ENCODE data around the gene PKP4.

Gene PKP4

DNA sequence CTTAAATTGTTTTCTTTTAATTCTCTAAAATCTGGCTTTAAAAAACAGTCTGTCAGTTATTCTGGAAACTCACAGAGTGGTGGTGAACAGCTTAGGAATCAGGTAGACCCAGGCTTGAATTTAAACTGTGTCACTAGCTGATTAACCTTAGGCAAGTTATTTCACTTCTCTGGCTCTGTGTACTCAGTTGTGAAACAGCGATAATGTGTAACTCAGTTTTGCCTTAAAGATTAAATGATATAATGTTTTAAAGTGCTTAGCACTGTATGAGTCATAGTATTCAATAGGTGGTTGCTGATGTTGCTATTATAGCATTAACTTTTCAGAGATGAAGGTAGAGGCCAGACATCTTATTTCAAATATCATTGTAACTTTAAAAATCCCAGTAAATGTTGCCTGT lies 40.7 kb downstream of the PKP4 start:
- DNase-seq (ENCODE audit: low spot score) = no peak

DNA sequence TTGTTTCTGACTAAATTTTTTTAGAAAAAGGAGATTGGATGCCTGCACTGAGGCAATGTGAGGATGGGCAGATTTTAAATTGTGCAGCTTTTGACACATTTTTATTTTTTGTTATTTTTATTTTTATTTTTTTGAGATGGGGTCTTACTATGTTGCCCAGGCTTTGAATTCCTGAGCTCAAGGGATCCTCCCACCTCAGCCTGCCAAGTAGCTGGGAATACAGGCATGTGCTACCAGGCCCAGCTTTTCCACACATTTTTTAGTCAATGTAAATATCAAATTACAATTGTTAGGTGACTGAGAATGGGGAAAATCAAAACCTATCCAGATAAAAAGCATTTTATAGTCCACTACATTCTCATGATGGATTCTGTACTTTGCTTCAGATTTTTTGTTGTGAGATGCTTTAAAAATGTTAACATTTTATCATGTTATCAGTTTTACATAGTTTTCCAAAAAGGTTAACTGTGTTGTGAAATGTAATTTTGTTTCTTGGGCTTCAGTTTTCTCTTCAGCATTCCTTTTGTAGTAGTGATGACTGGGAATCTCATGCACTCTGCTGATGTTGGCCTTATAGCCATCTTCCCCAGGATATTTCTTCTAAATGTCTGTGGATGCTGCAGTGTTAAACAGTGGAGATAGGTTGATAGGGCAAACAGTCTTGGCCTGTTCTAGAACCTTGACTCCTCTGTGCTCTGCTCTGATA lies 41.4 kb downstream of the PKP4 start:
- DNase-seq (ENCODE audit: low spot score) = no peak

DNA sequence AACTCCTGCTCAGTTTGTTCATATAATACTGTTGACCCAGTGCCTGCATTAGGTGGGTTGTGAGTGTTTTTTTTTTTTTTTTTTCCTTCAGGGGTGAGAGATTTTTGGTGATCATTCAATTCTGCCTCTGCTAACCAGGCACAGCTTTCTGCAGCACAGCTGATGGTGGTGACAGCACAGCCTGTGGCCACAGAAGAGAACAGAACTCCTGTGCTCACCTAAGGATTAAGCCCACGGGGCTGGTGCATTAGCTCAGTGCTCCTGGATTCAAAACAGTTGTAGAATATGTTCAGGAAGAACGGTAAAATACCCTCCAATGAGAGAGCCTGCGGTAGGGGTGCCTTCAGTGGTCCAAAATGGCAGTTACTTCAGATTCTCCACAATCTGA lies 42.0 kb downstream of the PKP4 start:
- DNase-seq (ENCODE audit: low spot score) = no peak

DNA sequence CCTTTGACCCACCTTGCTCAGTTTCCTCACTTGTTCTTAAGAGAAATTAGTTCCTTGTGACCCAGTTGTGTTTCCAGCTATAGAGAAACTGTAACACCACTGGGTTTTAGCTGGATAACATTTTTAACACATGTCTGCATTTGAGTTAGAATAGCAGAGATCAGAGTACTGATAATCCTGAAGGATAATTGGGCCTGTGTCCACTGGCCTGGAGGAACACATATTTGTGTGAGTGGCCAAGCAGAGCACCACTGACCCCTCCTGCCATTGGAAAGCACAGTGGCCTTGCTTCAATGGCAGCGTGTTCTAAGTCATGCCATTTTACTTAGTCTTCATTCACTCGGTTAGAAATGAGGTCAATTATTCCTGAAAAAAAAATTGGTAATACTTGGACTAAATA lies 42.6 kb downstream of the PKP4 start:
- no peak for DNase-seq (ENCODE audit: low spot score)

DNA sequence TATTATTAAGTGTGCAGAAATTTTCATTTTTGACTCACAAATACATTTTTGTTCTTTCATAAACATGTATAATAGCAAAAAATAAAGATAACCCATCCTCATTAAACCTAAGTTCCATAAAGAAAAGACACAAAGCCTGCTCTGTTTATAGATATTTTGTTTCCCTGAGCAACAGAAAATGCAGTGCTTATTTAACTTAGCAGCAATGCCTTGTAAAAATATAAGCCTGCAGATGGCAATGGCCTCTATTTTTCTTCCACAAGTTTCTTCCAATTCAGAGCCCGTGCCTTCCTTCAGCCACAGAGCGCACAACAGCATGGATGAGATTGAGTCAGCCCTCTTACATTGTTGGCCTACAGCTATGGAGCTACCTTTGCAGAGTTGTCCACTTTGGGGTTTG lies 43.6 kb downstream of the PKP4 start:
- DNase-seq (ENCODE audit: low spot score) = no peak

DNA sequence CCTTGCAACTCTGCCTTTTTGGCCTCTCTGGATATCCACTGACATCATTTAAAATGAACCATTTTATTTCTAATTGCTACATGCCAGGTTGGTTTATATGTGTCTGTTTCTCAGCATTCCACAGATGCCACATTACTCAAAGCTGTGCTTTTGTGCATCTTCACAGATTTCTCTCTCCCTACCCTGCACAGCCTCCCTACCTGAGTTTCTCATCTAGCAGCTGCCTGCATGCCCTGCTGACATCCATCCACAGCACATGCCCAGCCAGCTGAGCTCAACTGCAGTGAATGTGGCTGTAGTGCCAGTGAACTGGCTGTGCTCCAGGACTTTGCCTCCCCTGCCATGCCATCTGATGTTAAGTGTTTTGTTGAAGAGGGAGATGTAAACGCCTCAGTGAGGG lies 44.5 kb downstream of the PKP4 start:
- no peak for DNase-seq (ENCODE audit: low spot score)

DNA sequence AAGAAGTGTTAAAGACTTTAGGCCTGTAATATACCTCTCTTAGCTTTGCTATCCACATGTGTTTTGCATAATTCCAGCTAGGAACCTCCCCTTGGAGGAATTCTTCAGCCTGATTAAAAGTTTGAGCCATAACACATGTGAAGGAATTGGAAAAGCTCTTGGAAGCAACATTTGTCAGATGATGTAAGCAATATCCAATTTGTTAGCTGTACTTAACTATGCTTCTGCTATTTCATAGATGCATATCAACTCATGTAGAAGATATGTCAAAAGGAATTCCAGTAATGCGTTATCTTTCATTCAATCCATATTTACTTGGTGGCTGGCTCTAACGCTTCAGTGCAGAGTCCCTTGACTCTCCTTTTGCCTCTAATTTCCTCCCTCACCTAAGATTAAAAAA lies 46.2 kb downstream of the PKP4 start:
- DNase-seq (ENCODE audit: low spot score) = no peak

DNA sequence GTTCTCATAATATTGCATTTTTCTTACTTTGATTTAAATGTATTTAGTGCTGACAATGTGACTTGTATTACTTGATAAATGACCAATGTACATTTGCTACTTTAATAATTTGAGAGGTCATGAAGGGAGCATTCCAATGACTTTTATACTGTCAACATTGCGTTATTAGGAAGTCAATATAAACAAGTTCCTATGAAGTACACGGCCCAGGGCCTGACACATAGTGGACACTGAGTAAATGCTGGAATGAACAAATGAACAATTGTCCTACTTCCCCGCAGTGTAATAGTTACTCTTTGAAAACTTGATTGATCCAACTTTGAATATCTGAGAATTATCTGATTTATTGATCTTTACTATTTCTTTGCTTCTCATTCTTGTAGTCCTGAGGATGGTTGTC lies 47.3 kb downstream of the PKP4 start:
- DNase-seq (ENCODE audit: low spot score) = no peak

DNA sequence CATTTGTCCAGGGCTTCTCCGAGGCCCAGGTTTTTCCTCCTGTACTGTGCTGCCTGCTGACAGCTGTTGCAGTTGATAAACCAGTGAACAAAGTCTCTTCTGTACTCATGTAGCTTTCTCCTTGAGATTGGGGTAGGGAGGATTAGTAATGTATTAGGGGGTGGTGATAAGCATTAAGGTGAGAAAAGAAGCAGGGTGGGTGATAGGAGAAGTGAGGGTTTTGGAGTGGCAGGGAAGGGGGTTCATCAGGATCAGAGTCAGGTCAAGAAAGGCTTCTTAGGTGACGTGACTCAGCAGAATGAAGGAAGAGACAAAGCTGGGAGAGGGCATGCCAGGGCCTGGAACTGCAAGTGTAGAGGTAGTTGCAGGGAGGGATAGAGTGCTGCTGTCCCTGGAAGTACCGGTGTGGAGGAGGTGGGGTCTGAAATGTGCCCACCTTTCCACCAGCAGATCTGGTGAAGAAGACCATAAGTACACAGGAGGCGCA lies 48.7 kb downstream of the PKP4 start:
- DNase-seq (ENCODE audit: low spot score) = no peak

DNA sequence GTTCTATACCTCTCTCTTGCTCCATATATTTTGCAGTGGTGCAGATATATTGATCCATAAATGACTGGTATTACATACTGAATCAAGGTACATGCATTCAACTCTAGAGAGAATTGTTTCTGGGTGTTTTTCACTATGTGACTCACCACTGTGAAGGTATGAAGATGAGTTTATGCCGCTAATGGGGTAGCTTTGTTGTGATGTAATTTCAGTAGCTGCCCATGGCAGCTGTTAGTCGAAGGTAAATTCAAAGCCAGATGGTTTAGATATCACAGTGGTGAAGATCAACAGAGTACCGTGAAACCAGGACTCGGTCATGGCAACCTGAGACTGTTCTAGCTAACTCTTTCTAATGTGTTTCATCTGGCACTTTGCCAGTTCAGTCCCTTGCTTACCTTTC lies 50.4 kb downstream of the PKP4 start:
- no peak for DNase-seq (ENCODE audit: low spot score)

DNA sequence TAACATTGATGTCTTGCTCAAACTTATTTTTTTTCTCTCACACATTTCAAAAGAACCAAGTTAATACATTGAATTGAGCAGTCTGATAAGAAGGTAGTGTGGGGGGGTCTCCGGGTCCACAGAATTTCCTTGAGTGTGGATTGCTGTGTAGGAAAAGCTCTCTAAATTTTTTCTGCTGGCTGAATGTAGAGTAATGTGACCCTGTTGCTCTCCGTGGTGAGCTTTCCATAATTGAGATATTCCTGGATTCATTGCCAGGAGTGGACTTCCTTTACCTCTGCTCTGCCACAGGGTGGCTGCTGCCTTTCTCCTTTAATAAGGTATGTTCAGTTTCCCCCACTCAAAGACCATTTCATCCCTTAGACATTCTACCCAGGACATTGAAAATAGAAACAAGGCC lies 50.9 kb downstream of the PKP4 start:
- DNase-seq (ENCODE audit: low spot score) = no peak

DNA sequence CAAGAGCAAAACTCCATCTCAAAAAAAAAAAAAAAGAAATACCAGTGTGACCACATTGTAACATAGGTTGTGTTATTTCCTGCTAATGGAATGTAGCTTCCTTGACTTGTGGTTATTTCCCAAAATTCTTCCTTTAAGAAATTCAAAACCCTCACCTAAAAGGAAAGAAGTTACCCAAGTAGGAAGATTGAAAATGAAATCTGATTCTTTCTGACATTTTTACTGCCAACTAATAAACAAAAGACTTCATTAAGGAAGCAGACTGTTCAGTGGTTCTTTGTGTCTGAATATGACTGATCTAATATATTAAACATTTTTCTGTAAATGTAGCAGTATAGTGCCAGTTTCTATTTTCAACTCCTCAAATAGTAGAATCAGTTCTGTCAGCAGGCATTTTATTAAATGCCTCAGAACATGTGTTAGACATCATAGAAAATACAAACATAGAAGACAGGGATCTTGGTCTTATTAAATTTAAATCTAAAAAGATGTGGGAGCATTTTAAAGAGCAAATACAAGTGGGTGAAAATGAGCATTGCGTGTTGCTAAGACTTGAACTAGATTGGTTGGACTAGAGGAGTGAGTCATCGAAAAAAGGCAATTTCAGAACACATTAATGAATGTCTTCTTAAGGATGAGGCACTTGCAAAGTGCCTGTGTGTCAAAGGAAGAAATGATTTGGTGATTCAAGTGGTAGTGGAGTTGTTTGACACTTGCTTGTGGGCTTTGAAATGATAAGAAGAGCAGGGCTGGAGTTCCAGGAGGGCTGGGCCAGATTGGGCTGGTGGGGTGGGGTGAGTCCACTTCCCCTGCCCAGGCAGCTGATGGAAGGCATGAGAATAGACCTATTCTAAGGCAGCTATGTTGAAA lies 53.4 kb downstream of the PKP4 start:
- DNase-seq (ENCODE audit: low spot score) = no peak

DNA sequence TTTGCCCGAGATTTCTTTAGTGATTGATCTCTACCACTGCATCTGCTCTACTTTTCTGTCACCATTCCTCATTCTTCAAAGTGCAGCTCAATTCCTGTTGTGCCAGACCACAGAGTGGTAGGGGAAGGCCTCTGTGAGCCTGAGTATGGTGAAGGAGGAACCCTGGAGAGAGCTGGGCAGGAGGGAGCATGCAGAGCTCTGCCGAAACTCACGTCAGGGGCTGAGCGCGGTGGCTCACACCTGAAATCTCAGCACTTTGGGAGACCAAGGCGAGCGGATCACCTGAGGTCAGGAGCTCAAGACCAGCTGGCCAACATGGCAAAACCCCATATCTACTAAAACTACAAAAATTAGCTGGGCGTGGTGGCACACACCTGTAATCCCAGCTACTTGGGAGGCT lies 54.1 kb downstream of the PKP4 start:
- DNase-seq (ENCODE audit: low spot score) = no peak

DNA sequence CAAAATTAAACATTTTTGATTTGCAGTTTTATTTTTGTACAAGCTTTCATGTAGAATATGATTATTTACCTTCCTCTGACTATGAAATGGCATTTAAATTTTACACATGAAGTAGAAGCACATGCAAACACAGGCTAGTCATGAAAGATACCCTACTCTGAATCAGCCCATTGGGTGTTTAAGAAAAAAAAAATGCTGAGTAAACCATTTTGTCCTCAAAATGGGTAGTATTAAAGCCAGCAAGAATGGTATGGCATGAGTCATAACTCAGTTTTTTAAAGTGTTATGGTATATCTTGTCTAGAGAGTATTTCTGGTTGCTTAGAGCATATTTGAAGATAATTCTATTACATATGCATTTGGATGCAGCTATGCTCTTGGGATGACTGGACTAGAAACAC lies 55.0 kb downstream of the PKP4 start:
- no peak for DNase-seq (ENCODE audit: low spot score)

DNA sequence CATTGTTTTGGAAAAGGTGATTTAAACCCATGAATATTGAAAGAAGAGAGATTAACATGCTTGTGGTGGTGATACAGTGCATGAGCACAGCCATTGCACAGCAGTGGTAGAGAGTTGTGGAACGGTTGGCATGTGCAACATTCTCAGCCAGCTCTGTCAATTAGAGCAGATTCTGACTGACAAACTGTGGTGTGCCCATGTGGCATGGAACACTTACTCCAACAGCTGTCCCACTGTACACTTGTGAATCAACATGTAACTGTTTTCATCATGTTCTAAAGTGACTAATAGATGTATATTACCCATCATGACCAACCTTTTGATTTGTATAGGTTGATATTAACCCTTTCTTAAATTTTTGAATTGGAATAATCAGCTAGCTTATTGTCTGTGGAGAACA lies 55.6 kb downstream of the PKP4 start:
- no peak for DNase-seq (ENCODE audit: low spot score)

DNA sequence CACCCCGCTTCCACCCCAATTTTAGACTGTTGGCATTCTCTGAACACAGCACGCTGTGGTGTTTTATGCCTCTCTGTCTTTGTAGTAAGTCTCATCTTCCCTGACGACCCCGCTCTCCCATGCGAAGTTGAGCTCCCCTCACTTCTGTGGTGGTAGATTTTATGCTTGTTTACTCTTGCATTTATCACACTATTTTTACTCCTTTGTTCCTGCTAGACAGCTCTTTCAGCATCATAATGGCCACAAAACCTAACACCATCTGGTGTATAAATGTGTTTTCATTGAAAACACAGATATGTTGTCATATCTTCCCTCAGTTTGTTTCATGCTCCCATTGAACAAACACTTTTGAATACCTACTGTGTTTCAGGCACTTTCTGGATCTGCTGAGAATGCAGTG lies 57.1 kb downstream of the PKP4 start:
- no peak for DNase-seq (ENCODE audit: low spot score)

DNA sequence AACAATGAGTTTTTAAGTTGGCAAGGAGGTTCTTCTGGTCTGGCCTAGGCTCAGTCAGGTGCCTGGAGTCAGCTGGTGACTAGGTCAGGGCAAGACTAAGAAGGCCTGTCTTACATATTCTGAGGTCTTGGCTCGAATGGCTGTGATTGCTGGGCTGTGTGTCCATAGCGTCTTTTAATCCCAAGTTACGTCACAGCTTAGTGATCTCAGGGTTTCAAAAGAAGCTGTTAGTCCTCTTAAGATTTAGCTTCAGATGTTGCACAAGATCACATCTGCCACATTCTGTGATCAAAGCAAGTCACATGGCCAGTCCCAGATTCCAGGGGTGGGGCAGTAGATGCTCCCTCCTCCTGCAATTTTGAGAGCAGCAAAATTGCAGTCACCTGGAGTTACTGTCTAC lies 61.3 kb downstream of the PKP4 start:
- no peak for DNase-seq (ENCODE audit: low spot score)

DNA sequence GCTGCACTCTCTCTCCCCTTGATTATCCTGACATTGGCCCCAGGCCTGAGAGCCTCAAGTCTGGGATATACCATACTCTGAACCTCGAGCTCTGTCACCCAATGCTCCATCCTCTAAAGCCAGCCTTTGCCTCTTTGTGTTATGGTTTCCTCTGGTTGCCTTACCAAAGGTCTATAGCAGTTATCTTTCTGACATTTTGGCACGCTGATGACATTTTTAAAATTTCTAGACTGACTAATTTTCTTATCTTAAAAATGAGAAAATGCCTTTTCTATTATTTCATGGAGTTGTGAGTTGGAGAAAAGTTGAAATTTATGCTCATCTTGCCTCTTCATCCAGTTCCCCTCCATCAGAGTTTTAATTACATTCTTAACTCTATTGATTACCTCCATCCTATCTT lies 62.7 kb downstream of the PKP4 start:
- no peak for DNase-seq (ENCODE audit: low spot score)

DNA sequence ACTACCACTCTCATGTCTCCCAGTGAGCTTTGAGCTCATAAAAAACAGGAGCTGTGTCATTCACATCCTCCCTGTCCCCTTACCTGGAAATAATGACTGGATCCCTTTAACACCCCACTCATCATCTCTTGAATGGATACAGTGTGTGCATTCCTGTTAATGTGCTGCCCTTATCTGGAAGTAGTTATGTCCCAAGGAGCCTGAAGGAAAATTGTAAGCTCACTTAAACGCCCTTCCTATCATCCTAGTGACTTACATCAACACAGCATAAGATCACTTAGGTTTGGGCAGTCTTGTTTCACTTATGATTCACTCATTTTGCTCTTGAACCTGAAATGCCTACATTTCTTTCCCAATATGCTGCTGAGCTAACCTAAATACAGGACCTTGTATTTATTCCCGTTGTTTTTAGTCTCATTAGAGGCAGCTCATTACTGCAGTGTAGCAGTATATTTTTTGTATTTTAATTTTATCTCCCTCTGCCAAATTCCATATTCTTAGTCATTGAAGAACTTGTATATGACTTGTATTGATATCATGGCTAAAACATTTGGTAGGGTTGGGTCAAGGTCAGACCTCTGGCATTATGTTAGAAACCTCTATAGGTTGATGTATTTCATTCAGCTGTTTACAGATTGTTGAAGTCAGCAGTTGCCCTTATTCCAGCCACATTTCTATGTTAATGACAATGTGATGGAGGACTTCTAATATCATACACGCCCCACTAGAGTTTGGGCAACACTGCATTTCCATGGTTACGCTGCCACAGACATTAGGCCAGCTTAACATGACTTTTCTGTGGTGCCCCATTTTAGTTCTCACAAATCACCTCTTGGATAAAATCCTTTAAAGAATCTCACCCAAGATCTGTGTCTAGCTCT lies 72.9 kb downstream of the PKP4 start:
- DNase-seq (ENCODE audit: low spot score) = no peak

DNA sequence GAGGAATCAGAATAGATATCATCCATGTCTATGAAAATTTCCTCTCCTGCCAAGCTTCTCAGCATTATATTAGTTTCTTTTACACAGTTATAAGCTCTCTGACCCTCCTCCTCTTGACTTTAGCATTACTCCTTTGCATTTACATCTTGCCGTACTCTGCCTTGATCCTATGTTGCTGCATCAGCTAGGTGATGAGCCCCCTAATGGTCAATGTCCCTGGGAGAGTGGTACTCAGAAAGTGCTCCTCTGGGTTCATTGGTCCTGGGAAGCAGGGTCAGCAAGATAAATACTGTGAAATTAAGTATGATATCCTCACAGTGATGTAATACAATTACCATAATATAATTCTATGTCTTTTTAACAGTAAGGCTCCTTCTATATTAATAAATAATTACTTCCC lies 74.1 kb downstream of the PKP4 start:
- no peak for DNase-seq (ENCODE audit: low spot score)

DNA sequence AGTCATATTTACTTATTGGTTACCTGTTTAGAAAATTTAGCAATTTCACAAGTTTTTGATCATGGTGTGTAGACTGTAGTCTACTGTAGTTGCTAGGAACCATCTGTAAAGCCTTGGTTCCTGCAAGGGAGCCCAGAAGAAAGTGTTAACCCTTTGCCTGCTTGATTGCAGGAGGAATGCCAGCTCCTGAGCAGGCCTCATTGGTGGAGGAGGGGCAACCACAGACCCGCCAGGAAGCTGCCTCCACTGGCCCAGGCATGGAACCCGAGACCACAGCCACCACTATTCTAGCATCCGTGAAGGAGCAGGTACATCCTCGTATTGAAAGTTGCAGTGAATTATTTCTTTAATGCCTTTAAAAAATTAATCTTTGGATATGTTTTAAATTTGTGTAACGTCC lies 76.3 kb downstream of the PKP4 start:
- DNase-seq (ENCODE audit: low spot score) = no peak

DNA sequence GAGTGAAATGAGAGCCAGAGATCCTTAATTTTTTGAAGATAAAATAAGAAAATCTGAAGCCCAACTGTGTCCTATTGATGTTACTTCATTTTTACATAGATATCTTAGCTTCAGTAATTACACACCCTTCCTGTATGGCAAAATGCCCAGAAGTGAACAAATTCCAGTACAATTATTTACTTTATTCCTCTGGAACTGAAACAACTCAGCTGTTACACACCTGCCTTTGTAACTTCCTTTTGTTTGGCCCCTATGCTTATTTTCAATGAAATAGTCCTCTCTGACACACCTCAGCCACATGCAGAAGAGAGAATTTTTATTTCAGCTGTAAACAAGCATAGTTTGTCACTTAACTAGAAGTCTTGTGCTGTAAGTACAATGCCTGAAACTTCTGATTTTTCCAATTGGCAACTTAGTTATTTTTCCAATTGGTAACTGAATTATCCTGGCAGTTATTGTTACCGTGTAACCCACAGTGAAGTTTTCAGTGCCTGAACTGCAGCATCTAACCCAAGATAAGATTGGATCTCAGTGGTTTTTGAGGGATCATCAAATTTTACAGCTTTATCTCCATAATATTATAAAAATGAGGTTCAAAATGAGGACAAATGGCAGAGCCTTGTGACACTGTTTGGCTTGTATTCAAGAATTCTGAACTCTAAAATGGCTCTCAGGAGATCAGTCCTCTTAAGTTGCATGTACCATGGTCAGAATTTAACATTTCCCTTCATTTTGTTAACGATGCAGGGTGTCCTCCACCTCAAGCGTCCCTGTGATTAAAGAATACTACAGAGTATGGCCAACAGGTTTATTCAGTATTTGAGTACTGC lies 82.6 kb downstream of the PKP4 start:
- no peak for DNase-seq (ENCODE audit: low spot score)

Measured in NAMALWA (cell line).